NOMO-1 treated with DMSO at 0.1 percent for 48 hours (cell line): ENCODE measurements around the gene NPHP4.

ENCODE experiments used
- DNase-seq: peaks from one replicate; lab custom pipeline; 2025; ENCODE audit not compliant: unreplicated experiment; lab: John Stamatoyannopoulos, UW

Gene NPHP4

GRCh38 chr1:6004412-6005123, 12.3 kb upstream of the NPHP4 start:
- DNase-seq = no peak

- no peak for DNase-seq
Measured at GRCh38 chr1:6003568-6004411, 11.6 kb upstream of the NPHP4 start.

DNA sequence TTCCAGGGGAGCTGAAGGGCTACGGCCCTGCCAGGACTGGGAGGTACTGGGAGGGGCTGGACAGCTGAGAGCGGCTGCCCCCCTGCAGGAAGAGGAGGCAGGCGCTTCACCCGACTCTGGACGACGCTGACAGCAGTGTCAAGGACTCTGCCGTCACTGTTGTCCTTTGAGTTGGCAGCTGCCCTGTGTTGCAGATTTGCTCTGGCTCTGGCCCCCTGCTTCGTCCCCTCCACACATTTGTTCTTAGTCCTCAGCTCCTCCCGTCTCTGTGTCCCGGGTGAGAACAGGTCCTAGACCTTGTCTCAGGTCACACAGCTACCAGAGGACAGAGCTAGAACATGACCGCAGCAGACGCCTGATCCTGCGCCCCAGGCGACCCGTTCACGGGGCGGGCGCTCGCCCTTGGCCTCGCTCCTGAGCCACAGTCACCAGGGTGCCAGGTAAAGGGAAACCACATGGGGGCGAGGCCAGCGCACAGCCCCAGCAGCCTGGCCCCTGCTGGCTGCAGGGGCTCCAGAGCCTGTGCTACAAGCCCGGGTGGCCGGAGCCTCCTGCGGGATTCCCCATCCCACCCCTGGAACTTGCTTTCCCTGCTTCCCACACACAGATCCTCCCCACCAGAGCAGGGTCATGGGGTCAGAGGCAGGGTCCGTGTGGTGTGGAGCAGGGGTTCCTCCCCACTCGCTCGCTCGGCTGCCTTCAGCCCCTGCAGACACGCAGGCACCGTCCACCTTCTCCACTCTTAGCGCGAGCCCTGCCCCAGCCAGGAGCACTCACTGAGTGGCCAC, 10.7 kb upstream of the NPHP4 start:
- no peak for DNase-seq

DNA sequence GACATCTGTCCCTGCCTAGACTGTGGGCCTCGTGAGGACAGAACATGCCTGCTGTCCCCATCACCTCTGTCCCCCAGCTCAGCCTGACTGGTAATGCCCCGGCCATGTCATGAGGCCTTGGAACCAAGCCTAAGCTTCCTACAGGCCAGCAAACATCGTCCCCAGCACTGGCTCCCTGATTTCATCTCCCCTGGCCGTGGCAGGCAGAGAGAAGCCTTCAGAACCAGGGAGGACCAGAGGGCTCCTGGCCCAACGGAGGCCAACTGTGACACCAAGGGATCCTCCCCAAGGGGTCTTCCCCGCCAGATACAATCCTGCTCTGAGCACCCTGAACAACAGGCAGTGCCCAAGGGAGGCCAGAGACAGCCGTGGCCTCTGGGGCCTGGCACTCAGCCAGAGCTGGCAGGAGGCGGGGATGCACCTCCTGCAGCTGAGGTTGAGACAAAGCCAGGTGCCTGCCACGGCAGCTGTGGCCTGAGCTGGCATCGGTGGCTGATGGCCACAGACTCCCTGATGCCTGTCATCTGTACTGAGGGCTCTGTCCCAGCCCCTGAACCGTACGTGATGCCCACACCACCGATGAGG, 9.9 kb upstream of the NPHP4 start:
- no peak for DNase-seq

- no peak for DNase-seq
Measured at GRCh38 chr1:6000444-6001288, 8.4 kb upstream of the NPHP4 start.

GRCh38 chr1:5999711-6000443, 7.7 kb upstream of the NPHP4 start:
- DNase-seq = no peak

- no peak for DNase-seq
Measured at GRCh38 chr1:5998906-5999301, 6.7 kb upstream of the NPHP4 start.

DNA sequence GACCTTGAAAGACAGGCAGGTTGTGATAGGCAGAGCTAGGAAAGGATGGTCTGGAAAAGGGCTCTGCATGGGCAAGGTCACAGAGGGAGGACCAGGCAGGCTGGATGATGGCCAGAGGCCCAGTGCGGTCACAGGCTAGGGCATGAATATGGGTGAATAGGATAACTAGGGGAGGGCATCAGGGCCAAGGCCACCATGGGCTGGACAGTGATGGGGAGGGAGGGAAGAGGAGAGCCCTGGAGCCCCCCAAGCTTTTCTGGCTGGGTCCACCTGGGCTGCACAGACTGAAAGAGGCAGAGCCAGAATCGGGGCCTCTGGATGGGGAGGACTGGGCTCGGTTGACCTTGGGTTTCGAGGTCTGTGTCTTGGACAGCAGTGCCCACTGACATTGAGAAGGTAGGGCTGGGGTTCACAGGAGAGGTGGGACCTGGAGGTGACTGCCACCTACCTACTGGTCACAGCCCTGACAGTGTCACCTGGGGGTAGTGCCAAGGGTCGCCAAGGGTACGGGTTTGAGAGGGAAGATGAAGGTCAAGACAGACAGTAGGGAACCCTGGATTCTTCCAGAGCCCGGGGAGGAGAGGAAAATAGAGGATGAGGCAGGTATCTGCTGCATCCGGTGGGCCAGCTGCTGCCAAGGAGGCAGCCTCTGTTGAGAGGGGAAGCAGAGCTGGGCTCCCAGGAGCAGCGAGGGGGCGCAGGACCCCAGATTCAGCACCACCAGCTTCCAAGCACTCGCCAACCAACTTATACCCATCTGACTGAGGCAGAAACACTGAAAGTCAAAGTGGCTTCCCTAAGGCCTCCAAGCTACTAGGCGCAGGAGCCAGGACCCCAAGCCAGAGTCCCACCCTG, 6.1 kb upstream of the NPHP4 start:
- DNase-seq = no peak

GRCh38 chr1:5997316-5997715, 5.1 kb upstream of the NPHP4 start:
- no peak for DNase-seq

DNA sequence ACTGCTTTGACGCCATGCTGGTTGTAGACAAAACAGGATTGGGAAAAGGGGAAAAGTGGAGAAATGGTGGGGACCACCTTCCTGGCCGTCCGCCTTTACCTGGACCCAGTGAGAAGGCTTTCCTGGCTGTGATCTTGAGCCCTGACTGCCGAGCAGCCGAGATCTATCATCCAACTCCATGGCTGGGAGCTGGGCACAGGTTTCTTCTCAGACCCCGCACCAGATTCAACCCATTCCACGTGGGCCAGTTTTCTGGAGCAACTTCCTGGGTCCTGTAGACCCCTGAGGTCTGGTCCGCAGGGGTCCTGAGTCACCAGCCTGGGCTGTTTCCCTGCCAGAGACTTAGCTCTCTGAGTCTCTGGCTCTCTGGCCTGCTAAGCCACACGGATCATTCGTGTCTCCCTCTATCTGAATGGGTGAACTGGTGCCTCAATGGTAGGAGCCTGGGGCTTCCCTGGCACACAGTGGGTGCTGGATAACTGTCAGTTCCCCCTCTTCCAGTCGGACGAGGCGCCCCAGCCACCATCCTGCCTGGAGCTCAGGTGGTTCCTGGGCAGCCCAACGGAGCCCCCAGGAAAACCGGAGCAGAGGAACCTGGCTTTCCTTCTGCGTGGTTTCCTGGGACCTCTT, 4.5 kb upstream of the NPHP4 start:
- no peak for DNase-seq

DNA sequence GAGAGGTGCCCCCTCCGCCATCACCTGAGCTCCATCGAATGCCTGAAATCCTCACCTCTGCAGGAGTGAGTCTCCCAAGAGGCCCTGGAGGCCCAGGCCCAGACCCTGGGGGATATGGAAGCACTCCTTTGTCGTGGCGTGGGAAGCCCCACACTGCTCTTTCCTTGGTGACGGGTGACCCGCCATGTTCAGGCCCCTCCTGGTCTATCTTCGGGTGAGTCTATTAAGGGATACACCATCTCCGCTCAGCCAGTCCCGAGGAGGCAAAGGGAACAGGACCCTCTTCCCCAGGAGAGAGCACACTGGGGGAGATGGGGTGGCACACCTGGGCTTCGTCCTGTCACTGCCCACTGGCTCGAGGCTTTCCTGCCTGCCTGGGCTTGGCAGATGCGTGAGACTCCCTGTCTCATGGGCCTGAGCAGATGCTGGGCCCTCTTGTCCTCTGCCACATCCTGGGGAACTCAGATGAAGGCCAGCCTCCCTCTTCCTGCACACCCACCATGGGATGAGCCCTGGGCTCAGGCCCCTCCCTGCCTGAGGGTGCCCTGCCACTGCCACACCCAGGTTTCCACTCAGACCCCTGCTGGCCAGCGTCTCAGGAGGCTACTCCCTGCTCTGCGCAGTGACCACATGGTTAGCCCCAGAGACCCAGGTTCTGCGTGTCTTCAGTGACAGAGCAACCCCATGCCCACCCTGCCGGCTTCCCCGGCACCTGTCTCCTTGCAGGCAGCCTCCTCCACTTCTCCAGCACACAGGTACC, 3.8 kb upstream of the NPHP4 start:
- no peak for DNase-seq

GRCh38 chr1:5994713-5995621, 2.7 kb upstream of the NPHP4 start:
- no peak for DNase-seq

GRCh38 chr1:5993556-5994491, 1.6 kb upstream of the NPHP4 start:
- DNase-seq = no peak

DNA sequence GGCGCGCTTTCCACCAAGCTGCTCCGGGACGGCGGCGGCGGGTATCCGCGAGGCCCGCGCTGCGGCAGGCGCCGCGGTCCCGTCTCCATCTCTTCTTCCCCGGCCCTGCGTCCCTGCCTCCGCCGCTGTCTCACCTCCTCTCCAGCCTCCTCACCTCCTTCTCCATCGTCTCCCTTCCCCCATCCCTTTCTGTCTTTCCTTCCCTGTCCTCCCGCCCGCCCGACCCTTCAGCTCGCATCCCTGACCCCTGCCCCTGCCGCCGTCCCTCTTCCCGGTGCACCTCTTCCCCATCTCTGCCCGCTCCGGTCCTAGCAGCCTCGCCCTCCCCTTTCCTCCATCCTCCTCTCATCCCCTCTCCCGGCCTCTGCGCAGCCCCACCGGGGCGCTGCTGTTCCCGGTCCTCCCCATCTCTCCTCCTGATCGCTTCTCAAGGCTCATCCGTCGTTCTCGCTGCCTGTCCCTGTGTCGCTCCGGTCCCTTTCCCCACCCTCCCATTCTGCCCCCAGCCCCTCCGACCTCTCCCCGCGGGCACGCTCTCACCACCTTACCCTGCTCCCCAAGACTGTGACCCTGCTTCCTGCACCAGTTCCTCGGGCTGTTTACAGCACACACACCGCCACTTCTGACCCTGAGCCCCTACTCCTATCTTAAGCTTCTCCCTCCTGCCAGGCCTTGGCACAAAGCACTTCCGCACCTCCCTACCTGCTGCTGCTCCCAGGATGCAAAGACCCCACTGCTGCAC, 760 bp upstream of the NPHP4 start:
- no peak for DNase-seq
